ENCODE measurements around the gene BAIAP2L1.

Gene BAIAP2L1

GRCh38 chr7:98357751-98358161, 43.1 kb downstream of the BAIAP2L1 start:
- DNase-seq, result no peak

DNA sequence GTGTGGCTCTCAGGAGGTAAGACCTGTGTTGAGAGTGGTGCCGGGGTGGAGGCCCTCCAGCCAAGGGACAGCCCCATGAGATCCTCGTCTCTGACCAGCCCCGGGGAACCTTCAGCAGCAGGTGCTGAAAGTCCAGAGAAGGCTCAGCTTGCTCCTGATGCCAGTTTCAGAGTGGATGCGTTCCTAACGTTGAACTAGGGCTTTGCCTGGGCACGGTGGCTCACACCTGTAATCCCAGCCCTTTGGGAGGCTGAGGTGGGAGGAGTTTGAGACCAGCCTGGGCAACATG, 45.7 kb downstream of the BAIAP2L1 start:
- DNase-seq, result no peak

- no peak for DNase-seq
Measured at GRCh38 chr7:98354511-98355249, 46.2 kb downstream of the BAIAP2L1 start.

DNA sequence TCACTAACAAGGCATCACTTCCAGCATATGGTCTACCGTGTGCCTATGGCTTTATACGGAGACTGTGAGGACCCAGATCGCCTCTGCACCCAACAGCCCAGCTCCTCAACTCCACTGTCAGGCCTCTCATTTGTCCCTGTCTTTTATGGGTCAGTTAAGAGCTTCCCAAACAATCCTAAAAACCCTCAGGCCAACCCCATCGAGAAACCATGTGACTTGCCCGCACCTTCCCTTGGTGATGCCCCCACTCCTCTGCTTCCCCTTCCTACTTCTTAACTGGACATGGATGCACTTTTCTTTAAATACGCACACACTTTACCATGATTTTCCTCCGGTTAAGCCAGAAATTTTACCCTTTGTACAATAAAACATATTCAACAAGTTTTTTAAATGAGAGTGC, 46.8 kb downstream of the BAIAP2L1 start:
- DNase-seq, result no peak

GRCh38 chr7:98352621-98353020, 48.3 kb downstream of the BAIAP2L1 start:
- DNase-seq, result no peak

- no peak for DNase-seq
Measured at GRCh38 chr7:98351136-98351535, 49.8 kb downstream of the BAIAP2L1 start.

- DNase-seq, result no peak
Measured at GRCh38 chr7:98348726-98349474, 52.0 kb downstream of the BAIAP2L1 start.

DNA sequence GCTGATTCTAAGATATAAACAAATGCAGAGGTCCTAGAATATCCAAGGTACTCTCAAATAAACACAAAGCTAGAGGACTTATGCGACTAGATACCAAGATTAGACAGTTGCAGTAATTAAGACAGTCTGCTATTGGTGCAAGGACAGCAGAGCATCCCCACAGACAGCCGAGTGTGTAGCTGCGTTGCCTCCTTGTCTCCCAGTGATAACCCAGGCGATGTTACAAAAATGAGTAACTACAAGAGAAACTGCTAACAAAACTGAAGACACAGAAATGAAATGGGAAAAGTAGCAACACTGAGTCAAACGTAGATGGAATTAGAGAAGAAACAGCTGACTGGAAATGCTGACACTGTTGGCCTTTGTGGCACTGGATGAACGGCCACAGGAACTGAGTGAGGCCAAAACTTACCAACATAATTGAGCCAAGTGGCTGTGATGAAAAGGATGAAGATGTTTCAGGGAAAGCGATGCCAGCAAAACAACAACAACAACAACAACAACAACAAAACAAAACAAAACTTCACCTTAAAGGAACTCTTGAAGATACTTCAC, 54.3 kb downstream of the BAIAP2L1 start:
- DNase-seq, result no peak

GRCh38 chr7:98341106-98341505, 59.8 kb downstream of the BAIAP2L1 start:
- no peak for DNase-seq

DNA sequence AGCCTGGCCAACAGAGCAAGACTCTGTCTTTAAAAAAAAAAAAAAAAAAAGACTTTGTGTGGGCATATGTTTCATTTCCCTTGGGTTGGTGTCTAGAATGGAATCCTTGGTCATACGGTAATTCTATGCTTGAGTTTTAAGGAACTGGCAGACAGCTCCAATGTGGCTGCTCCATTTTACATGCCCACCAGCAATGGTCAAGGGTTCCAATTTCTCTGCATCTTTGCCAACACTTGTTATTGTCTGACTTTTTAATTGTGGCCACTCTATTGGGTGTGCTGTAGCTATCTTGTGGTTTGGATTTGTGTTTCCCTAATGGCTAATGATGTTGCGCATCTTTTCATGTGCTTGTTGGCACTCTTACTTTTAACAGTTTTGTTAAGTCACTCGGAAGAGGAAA, 61.8 kb downstream of the BAIAP2L1 start:
- DNase-seq, result no peak

- DNase-seq, result no peak
Measured at GRCh38 chr7:98338441-98338840, 62.4 kb downstream of the BAIAP2L1 start.

GRCh38 chr7:98335411-98335977, 65.4 kb downstream of the BAIAP2L1 start:
- no peak for DNase-seq

DNA sequence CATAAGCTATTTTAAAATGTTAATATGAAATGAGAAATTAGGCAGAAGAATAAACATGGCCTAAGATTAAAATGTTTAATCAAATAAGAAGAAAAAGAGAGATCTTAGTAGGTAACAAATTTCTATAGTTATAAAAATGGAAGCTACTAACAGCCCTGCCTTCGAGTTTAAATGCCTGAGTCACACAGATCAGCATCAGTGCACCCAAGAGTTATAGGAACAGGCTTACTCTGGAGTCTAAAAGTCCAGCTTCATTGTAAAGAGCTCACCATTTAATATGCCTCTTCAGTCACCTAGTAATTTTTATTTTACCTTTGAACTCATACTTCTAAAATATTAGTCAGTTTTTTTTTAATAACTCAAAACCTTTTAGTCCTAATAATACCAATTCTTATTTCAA, 66.8 kb downstream of the BAIAP2L1 start:
- no peak for DNase-seq

DNA sequence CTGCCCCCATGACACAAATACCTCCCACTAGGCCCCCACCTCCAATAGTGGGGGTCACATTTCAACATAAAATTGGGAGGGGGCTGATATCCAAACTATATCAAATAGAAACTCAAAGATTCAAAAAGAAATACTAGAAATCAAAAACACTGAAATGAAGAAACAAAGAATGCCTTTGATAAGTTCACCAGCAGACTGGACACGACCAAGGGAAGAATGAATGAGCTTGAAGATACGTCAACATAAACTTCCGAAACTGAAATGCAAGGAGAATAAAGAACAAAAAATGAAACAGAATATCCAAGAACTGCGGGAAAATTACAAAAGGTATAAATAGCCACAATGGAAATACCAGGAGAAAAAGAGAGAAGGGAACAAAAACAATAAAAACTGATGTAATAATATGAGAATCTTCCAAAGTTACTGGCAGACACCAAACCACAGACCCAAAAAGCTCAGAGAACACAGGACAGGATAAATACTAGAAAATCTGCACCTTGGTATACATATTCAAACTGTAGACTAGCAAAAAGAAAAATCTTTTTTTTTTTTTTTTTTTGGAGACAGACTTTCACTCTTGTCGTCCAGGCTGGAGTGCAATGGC, 69.9 kb downstream of the BAIAP2L1 start:
- no peak for DNase-seq

- DNase-seq, result no peak
Measured at GRCh38 chr7:98329791-98330373, 71.0 kb downstream of the BAIAP2L1 start.

GRCh38 chr7:98329100-98329790, 71.6 kb downstream of the BAIAP2L1 start:
- DNase-seq, result no peak

GRCh38 chr7:98324782-98325181, 76.1 kb downstream of the BAIAP2L1 start:
- DNase-seq, result no peak

DNA sequence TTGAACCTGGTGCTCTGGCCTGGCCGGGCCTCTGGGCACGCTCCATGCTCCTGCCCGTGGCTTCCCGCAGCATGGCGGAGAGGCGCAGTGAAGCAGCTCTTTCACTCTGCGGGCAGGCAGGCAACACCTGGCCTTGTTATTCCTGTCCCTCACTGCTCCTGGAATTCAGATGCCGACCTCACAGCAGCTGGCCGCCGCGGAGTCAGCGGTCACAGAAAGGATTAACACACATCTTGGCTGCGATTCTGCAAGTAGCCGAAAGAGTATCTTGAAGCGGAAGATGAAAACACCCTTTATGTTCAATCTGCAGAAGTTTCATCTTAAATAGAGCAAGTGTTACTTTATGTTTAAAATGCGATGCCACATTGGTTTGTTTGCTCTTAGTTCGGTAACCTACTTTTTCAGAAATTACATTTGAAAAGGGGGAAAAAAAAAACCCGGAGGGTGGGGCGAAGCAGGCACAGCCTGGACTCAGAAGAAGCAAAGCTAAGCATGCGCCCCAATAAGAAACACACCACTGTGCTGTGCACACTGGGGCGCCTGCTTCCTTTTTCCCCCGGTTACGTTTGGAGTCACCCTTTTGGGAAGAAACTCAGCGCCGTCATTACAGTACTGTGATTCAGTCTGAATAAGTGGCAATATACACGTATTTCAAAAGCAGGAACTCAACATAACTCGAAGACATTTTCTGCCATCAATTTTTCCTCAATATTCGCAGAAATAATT, 77.1 kb downstream of the BAIAP2L1 start:
- no peak for DNase-seq

DNA sequence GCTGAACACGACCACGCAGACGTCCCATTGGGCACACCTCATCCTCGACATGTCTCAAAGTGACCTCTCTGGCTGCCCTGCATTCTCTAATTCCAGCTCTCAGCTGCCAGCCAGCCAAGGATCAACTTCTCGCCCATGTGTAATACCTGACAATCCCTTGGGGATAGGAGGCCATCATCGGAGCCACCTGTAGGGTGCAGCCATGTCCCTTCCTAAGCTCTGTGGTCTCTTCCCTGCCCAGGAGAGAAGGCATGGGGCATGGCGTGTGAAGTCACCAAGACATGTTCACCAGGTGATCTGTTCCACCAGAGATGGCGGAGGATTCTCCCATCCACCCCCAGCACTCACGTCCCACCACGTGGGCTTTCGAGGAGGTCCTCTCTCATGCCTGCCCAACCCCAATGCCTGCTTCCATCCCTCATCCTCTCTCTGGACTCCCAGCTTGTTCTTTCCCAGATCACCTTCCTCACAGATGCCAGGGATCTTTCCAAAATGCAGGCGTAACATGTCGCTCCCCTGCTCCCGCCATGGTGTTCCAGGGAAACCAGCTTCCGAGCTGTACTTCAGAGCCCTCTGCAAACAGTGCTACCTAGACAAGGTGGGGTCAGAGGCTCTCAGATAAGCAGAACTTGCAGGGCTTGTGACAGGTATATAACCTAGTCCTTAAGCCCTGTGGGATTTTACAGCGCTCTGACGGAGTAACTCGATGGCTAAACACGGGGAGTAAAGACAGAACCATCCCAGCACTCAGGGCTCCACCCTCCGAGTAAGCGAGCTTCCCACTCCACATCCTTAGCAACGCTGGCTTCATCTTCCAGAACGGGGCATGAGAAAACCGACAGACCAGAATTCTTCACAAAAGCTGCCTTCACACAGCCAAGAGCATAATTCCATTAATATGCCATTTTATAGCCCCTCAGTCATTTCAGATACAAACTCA, 78.3 kb downstream of the BAIAP2L1 start:
- no peak for DNase-seq

GRCh38 chr7:98321301-98321700, 79.6 kb downstream of the BAIAP2L1 start:
- DNase-seq, result no peak

DNA sequence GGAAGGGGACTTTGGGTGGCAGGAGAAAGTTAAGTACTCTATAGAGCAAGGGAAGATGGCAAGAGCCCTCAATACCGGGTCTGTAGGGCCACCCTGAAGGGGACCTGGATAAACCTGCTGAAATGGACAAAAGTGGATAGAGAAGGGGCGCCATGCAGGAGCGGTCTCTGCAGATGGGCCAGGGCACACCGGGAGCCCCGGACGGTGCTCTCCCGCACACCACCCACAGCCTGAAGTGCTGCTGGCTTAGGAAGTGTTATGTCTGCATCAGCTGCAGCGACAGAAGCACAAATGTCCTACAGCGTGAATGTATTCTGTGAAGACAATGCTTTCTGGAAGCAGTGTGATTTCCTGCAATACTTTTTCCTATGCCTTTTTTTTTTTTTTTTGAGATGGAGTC, 81.7 kb downstream of the BAIAP2L1 start:
- DNase-seq, result no peak

Measured in CD4-positive, alpha-beta T cell treated with Interleukin-21 for 1 hour (primary cell).